DMS153 treated with DMSO at 0.1 percent for 48 hours (cell line): Measurements from ENCODE around the gene SLC14A1.

Experiments used
- DNase-seq: peaks from one replicate; lab custom pipeline; 2025; ENCODE audit not compliant: unreplicated experiment; lab: John Stamatoyannopoulos, UW

Gene SLC14A1

DNA sequence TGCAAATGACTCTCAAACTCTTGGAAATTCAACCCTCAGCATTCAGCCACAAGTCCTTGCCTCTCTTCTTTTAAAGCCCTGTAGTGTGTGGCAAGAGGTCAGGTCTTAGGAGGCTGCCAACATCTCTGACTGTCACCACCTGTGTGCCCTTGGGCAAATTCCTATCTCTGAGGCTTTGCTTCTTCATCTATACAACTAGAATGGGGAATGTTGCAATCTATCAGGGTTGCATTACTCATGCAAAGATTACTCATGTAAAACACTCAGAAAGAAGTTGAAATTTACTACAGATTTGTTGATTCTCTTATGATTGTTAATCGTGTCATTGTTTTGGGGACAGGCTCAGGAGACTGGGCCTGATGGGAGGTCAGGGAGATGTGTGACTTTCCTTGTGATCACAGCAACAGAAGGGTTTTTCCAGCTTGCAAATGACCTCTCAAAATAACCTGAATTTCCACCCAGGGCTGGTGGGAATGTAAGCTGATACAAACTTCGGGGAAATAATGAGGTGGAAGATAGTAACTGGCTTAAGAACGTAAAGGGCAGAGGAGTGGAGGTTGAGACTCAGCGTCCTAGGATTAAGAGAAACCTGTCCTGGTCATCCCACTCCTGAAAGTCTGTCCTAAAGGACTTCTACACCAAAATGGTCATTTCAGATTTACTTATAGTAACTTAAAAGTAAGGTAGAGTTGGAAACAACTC is 69.4 kb downstream of the SLC14A1 start:
- no peak for DNase-seq

DNA sequence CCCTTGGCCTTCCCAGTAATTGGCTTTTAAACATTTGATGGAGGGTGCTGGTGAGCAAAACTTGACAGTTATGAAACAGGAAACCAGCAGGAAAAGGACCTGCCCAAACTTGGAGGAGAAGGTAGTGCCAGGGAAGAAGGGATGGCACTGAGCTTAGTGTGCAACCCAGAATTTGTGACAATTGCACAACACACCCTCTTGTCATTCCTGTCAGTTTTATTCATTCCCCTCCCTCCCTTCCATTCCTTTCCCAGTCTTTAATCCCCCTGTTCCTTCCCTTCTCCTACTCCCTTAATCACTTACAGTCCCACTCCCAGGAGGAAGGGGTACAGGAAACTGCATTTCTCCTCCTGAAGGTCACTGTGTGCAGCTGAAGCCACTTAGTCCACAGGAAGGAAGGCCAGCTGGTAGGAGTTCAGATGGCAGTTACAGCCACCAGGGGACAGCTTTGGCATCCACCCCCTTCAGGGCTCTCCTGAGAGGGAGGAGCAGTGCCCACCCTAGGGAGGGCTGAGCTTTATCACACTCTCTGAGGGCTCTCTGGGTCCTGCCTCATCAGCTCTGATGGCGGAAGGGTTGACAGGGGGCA is 77.5 kb downstream of the SLC14A1 start:
- DNase-seq, result no peak
